Activated CD4-positive, alpha-beta T cell treated with anti-CD3 and anti-CD28 coated beads, Interleukin-10, Interleukin-2, amounts not matched to agents 100 ng/mL and 50 ng/mL, durations not matched to agents 16 hours and 8 hours (primary cell): Measurements from ENCODE around the gene CRTC1.

ENCODE experiments used
- DNase-seq: peaks from one replicate; pipeline ENCODE4 v3.0.0-alpha.2; 2020

CRTC1 gene, protein sequence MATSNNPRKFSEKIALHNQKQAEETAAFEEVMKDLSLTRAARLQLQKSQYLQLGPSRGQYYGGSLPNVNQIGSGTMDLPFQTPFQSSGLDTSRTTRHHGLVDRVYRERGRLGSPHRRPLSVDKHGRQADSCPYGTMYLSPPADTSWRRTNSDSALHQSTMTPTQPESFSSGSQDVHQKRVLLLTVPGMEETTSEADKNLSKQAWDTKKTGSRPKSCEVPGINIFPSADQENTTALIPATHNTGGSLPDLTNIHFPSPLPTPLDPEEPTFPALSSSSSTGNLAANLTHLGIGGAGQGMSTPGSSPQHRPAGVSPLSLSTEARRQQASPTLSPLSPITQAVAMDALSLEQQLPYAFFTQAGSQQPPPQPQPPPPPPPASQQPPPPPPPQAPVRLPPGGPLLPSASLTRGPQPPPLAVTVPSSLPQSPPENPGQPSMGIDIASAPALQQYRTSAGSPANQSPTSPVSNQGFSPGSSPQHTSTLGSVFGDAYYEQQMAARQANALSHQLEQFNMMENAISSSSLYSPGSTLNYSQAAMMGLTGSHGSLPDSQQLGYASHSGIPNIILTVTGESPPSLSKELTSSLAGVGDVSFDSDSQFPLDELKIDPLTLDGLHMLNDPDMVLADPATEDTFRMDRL

GRCh38 chr19:18683109-18683957 lies at the start of gene CRTC1:
CRTC1 (plus strand) TSS chr19:18683680; CDS start chr19:18683703, 23 bp downstream.
- DNase-seq = peak; percentile 94

GRCh38 chr19:18634612-18635297 lies 48.7 kb upstream of the CRTC1 start:
- no peak for DNase-seq

GRCh38 chr19:18635831-18636182 lies 47.7 kb upstream of the CRTC1 start:
- DNase-seq = no peak

GRCh38 chr19:18636183-18636968 lies 47.1 kb upstream of the CRTC1 start:
- DNase-seq = peak; percentile 99

GRCh38 chr19:18636969-18637629 lies 46.4 kb upstream of the CRTC1 start, which contains the start of gene KLHL26:
KLHL26 (plus strand) TSS chr19:18637028; CDS start chr19:18637055, 27 bp downstream.
- no peak for DNase-seq

DNA sequence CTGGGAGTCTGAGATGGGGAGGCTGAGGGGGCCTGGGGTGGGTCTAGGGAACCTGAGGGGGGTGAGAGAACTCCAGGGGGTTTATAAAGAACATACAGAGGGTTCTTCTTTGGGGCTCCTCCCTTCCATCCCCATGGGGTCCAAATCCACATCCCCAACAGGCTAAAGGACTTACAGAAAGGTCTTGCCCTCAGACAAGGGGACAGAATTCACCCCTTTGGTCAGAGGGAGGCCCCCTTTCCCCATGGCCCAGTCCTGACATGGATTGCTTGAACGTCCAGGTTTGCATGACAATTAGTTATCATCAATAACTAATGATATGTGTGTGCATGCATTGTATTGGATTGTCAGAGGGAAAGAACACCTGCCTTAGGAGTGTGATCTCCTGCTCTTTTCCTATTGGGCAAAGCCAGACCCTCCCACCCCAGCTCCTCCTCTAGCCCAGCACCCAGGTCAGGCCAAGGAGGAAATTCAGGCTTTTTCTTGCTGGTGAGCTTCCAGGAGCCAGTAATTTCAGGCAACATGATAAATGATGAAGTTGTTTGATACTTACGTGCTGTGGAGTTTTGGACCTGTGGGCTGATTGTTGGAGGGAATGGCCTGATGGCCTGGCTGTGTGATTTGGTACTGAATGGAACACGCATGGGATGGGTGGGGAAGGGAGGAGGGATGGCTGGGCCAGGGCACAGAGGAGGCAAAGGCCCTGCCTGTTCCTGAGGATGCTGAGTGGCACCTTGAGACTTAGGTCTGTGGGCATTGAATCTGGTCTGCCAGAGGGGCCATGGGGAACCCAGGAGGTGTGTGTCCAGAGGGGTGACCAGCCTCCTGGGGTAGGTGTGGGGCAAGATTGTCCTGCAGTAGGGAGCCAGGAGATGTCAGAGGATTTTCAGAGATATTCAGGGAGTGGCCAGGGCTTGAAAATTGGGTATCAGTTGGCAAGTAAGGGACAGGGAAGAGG lies 45.5 kb upstream of the CRTC1 start:
- DNase-seq = no peak

GRCh38 chr19:18639706-18640243 lies 43.7 kb upstream of the CRTC1 start:
- DNase-seq = no peak

DNA sequence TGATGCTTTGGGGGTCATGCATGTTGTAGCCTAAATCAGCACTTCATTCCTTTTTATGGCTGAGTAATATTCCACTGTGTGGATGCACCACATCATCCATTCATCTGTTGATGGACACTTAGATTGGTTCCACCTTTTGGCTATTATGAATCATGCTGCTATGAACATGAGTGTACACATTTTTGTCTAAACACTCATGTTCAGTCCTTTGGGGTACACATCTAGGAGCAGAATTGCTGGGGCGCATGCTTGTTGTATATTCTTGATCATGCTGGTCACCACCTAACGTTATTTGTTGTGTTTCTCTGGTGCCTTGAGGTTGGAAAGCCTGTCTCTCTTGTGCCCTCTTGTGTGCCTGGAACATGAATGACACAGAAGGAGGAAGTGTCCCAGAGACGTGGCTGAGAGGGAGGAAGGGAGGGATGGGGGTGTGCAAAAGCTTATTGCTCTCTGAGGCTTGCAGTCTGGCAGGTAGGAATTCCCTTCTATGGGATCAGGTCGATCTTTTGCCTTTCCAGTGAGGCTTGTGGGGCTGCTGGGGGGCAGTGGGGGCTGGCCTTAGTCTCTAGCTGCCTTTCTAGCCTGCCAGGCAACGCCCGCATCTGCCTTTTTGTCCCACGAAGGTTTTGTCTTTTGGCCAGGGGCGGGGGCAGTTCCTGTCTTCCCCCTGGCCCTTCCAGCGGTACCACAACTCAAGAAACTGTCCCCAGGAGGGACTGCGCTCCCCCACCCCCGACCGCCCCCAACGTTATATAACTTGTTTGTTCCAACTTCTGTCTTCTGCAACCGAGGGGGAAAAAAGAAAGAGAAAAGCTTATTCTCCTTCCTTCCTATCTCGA lies 39.1 kb upstream of the CRTC1 start:
- no peak for DNase-seq

- DNase-seq = no peak
Measured at GRCh38 chr19:18645035-18645511, 38.4 kb upstream of the CRTC1 start.

- no peak for DNase-seq
Measured at GRCh38 chr19:18646535-18647370, 36.7 kb upstream of the CRTC1 start.

- DNase-seq = no peak
Measured at GRCh38 chr19:18647371-18647767, 36.1 kb upstream of the CRTC1 start.

DNA sequence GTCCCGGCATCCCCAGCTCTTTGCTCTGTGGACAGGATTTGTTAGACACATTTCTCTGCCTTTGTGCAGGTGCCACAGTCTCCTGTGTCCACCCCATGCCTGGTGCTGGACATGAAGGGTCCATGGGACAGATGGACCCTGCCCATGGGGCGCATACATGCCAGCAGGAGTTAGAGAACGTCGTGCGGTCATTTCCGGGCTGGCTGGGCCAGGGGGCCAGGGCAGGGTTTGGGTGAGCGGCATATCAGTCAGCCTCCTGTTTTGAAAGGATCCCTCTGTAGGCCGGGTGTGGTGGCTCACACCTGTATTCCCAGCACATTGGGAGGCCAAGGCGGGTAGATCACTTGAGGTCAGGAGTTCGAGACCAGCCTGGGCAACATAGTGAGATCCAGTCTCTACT lies 35.7 kb upstream of the CRTC1 start:
- no peak for DNase-seq

- DNase-seq = no peak
Measured at GRCh38 chr19:18648973-18649315, 34.5 kb upstream of the CRTC1 start.

GRCh38 chr19:18649371-18650020 lies 34.0 kb upstream of the CRTC1 start:
- no peak for DNase-seq

- no peak for DNase-seq
Measured at GRCh38 chr19:18650021-18650390, 33.5 kb upstream of the CRTC1 start.

DNA sequence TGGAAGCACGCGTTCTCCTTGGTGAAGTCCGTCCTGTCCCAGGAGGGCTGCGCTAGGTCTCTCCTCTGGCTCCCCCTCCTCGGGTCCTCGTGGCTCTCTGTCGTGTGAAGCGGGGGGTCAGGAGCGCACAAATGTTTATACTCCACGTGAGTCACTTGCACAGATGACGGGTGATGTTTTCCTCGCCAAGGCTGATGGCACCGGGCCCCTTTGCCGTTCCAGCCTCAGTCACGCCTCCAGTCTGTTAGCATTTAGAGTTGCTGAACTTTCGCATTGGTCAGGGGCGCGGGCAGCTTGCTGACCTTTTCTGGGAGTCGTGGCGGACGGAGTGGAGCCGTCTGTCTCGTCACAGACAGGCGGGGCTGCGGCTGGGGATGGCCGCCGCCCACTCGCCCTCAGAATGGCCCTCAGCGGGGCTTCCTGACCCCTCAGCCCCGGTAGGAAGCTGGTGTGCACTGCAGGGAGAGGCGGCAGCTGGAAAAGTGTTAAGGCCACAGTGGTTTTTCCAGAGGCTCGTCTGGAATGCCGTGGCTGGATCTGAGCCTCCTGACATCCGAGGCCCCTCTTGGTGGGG lies 32.9 kb upstream of the CRTC1 start:
- DNase-seq = no peak

DNA sequence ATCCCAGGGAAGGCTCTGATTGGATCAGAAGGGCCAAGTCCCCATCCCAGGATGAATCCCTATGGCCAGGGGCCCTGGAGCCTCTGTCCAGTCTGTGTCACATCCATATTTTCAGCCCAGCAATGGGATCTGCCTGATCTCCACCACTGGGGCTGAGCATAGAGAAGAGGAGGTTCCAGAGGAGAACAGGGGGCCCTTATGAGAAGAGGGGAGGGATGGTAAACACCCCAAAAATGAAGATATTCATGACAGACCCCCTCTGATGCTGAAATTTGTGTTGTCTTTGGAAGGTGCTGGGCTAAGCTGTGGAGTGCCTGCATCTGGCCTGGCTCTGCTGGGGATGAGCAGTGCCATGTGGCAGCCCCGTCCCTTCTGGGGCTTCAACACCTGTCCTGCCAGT lies 32.2 kb upstream of the CRTC1 start:
- DNase-seq = no peak
